Stimulated activated CD8-positive, alpha-beta memory T cell treated with anti-CD3 and anti-CD28 coated beads, Interleukin-7, amount 100 ng/mL, for 24 hours (primary cell): ENCODE data around the gene PRDM12.

Source experiments
- DNase-seq: peaks from one replicate; pipeline ENCODE4 v3.0.0-alpha.2; 2020; ENCODE audit warnings: low read depth

Gene PRDM12

DNA sequence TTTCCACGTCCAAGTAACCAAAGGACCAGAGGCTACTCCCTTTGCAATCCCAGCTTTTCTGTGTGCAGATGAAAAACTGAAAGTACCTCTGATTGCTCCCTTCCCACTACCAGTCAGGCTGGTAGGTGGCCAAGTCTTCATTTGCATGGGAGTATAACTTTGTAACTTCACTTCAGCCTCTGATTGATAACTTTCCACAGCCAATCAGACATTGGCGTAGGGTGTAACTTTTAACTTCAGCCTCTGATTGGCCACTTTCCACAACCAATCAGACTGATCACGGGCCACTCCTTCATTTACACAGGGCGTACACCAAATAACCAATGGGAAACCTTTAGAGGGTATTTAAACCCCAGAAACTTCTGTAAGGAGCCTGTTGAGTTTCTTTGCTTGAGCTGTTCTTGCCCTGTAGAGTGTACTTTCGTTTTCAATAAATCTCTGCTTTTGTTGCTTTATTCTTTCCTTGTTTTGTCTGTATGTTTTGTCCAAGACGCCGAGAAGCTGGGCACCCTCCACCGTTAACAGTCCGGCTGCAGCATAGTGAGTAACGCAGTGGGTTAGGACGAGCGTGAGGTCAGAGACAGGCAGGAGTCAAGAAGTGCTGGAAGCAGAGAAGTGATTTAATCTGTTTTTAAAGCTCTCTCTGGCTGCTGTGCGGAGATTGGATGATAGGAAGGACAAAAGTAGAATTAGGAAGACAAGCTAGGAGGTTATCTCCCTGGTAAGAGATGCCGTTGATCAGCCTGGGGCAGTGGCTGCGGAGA lies 25.7 kb downstream of the PRDM12 start:
- no peak for DNase-seq

DNA sequence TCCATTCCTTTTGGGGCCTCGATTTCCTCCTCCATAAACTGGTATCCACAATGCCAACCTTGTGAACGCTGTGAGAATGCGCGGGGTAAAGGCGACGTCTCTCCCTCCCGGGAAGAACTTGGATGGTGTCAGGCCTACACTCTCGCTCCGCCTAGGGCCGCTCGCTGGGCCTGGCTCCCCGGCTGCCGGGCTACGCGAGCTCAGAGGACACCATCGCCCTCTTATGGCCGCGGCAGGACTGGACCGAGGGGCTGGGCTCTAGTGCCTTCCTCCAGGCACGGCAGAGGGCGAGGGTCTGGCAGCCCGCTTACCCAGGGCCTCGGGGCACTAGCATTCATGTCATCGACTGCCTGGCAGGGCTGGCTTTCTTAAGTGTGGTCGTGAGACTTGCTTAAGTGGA lies 27.9 kb downstream of the PRDM12 start:
- no peak for DNase-seq

DNA sequence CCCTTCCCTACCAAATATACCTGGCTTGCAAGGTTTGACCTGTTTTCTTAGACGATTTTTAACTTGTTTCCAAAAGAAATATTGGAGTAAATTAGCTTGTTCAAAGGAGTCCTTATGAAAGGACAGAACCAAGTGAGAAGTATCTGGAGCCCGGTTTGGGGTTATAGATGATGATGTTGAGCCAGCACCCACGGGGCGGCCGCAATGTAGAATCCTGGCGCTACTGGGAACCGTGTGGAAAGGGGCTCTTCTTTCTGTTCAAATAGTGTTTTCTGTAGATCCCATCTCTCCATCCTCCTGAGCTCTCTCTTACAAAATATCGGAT lies 28.7 kb downstream of the PRDM12 start:
- no peak for DNase-seq

DNA sequence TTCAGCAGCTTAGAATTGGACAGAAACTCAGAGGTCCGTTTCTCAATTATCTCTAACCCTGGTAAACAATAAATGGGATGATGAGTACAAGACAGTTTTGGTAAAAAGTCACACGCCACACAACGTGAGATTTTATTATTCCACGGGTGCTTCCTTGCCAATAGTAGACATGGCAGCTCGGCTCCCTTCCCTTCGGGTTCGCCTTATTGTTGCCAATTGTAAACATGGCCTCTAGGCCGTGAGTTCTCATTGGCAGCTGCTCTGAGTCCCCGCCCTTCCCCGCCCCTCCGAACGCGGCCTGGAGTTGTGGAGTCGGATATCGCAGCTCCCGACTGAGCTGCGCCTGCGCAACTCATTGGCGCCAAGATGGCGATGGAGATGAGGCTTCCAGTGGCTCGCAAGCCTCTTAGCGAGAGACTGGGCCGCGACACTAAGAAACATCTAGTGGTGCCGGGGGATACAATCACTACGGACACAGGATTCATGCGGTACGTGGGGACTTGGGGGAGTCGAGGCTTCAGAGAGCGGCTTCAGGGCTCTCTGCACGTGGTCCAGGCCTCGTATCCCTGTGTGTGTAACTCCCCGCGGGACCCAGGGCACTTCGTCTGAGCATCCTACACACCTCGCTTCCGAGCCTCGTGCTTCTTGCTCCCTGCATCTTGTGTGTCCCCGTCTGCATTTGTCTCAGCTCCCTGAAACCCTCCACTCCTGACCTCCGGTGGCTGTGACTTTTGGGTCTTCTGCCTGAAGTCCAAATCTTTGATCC lies 29.2 kb downstream of the PRDM12 start, which contains the start of gene EXOSC2:
EXOSC2 (plus strand) TSS at position 355 of the 766 bp plus-strand sequence; CDS start at position 367, 12 bp downstream.
- peak; percentile 96 for DNase-seq

DNA sequence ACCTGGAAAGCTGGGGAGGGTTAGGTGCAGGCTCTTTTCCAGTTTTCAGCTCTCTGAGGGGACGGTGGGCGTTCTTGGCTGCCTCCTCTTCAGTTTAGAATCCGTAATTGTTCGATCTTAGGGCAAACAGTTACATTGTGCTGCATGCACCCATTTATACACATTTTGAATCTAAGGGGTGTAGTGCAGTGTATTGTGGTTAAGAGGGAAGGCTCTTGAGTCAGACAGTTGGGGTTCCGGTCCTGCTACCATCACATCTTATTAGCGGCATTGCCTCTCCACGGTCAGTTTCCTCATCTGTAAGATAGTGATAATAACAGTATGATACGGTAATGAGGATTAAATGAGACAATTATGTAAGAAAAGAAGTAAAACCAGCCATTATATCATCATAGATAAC lies 29.8 kb downstream of the PRDM12 start:
- DNase-seq = no peak

GRCh38 chr9:130696139-130696650 lies 31.8 kb downstream of the PRDM12 start:
- no peak for DNase-seq

GRCh38 chr9:130696996-130697395 lies 32.6 kb downstream of the PRDM12 start:
- DNase-seq = no peak

DNA sequence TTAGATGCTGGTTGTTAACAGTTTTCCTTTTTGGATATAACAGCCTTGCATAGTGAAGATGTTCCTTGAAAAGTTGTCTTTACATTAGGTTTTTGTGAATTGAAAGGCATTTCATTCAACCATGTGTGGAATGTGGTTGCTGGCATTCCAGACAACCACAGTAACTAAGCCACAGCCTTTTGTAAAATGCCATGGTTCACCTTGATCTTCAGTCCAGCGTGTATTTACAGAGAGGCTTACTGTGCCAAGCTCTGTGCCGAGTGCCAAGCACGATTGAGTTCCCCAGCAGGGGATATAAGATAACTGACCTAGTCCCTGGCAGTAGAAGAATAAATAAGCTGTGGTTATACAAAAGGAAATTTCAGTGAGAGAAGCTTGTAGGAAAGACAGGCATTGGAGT lies 34.1 kb downstream of the PRDM12 start:
- no peak for DNase-seq

DNA sequence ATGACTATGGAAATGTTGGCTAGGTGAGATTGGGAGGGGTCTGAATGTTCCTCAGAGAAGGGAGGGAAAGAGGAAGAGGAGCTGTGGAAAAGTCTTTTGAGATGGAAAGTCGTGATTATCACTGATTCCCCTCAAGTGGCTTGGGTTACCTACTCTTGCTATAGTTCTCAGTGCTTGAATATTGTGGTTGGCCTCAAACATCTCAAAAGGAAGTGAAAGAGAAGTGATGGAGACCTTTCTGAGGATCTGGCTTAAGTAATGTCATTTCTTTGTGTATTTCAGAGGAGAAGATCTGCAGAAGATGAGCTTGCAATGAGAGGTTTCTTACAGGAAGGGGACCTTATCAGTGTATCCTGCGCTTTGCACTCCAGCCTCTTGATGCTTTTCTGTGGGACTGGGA lies 34.7 kb downstream of the PRDM12 start:
- DNase-seq = no peak

DNA sequence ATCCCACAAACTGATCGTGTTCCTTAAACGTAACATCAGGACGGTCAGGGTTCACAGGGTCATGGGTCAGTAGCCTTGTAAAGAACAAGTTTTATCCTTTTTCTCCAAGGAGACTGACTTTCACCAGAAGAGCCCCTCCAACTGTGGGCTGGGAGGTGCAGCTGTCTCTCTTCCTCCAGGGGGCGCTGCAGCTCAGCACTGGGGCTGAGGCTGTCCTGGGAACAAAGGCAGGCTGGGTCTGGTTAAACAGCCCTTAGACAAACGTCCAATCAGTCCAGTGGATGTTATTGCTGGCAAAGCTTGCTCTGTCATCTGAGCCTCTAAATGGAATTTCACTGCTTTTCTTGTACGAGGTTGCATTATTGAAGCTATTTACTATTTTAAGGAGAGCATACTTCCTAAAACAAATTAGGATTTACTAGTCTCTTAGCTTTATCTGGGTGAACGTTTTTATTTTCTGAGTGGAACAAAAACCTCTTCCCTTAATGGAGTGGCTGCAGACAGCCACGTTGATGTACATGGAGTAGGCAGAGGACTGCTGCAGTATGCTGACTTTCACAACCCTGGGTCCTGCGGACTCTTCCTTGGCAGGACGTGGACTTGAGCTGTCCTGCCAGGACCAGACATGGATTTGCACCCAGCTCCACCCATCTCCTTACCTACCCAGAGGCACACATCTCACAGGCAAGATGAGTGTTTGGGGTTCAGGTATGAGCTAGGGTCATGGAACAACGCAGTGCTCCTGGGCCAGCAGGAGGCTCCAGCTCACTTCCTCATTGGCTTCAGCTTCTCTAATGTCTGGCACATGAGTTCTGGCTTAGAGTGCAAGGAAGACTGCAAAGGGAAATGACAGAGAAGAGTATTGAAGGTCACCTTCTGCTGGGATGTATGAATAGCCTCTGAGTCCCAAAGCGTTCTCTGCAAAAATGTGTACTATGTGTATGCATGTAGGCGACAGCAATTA lies 36.9 kb downstream of the PRDM12 start:
- peak; percentile 49 for DNase-seq

- no peak for DNase-seq
Measured at GRCh38 chr9:130703501-130703900, 39.1 kb downstream of the PRDM12 start.

DNA sequence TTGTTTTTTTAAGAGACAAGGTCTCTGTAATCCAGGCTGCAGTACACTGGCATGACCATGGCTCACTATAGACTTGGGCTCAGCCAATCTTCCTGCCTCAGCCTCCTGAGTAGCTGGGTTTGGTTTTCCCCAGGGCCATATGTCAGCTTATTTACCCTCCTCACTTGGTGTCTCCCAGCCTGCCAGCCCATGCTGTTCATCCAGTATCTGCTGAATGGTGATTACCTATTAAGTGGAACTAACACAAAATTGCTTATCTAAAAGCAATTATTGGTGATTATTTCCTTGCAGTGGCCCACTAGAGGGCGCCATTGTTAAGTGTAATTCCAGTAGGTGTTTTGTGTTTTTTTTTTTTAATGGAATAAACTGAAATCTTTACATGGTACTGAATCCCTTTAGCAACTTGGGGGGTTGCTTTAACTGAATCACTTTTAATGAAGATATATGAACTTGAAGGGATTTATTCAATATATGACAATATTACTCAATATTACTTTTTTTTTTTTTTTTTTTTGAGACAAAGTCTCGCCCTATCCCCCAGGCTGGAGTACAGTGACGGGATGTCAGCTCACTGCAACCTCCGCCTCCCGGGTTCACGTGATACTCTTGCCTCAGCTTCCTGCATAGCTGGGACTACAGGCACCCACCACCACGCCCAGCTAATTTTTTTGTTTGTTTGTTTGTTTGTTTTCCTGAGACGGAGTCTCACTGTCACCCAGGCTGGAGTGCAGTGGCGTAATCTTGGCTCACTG lies 43.0 kb downstream of the PRDM12 start:
- peak; percentile 52 for DNase-seq

DNA sequence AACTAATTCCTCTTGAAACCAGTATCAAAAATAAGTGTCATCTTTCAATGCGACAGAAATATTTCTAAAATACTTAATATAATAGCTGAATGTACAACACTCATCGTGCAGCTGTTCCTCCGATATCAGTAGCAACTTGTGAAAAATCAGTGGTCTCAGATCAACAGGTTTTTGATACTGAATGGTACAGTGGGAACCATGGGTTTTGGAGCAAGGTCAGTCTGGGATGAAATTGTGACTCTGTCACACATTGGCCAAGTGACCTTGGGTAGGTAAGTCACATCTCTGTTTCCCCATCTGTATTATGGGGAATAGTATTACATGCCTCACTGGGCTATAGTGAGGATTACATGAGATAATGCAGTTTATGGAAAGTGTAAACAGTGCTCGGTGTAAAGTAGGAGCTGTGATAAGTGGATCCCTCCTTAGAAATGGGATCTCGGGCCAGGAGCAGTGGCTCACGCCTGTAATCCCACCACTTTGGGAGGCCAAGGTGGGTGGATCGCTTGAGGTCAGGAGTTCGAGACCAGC lies 46.5 kb downstream of the PRDM12 start:
- no peak for DNase-seq

DNA sequence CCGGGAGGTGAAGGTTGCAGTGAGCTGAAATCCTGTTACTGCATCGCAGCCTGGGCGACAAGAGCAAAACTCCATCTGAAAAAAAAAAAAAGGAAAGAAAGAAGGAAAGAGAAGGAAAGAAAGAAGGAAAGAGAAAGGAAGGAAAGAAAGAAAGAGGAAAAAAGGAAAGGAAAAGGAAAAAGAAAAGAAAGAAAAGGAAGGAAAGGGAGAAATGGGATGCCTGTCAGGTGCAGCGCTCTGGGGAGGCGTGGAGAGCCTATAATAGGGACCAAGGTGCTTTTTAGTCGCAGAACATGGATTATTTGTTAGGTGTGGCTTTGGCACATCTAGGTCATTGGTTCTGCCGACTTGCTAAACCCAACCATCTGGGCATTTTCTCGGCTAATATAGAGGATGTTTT lies 47.1 kb downstream of the PRDM12 start:
- DNase-seq = no peak

- peak; percentile 89 for DNase-seq
Measured at GRCh38 chr9:130712564-130713285, 48.3 kb downstream of the PRDM12 start.

DNA sequence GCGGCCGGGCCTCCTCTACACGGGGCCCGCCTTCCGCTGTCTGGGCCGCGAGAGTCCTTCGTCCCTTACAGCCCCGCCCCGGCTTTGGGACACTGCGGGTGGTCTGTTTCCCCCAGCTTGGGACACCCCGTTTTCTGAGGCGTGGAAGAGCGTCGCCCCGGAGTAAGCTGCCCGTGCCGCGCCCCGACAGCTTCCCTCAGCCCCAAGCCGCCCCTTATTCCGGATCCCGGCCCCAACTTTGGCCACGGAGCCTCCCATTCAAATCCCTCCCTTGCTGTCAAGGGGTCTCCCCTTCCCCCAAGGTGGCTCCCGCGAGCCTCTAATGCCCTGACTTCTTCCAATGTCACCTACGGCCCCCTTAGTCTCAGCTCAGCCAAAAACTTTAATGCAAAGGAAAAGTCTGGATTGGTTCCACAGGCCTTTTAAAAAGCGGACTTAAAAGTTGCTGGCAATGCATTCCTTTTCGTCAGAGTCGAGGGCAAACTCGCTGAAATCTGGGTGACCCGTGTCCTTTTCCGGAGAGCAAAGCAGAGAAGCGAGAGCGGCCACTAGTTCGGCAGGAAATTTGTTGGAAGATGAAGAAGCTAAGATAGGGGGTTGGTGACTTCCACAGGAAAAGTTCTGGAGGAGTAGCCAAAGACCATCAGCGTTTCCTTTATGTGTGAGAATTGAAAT lies 49.0 kb downstream of the PRDM12 start:
- DNase-seq = no peak

DNA sequence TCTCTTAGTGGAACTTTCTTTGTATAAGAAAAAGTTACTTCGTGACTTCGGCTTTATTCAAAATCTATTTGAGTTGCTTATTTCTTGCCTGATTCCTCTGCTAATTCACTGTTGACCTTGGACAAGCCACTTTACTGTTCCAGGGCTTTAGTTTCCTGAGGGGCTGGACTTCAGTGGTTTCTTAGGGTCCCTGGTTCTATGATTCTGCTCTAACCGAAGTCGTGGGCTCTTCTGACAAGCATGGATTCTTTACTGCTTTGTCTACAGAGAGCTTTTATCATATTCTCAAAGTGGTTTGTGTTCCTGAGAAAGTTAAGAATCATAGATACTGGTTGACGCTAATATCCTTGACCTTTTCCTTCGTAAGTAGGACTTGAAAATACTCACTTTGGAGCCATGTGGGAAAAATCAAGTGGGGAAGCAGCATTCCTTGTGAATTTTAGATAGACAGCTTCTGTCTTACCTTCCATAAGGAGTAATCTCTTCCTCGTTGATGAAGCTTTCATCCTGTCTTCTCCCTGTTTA lies 50.3 kb downstream of the PRDM12 start:
- DNase-seq = no peak

DNA sequence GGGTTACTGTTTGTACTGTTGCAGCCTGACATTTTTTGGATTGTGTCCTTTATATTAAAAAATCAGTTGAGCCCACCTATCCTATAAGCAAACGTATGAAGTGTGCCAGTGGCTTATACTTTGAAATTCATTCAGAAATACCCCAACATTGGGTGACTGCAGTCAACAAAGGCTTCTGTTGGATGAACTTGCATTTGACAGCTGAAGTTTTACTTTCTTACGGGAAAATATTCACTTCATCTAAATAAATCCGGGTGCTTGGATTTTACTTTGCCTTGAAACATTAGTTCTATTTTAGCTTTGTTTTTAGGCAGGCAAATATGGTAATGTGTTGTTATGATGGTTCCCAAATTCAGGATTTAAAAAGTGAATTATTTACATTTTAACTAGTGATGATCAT lies 50.9 kb downstream of the PRDM12 start:
- no peak for DNase-seq

GRCh38 chr9:130718562-130718961 lies 54.2 kb downstream of the PRDM12 start:
- DNase-seq = no peak

DNA sequence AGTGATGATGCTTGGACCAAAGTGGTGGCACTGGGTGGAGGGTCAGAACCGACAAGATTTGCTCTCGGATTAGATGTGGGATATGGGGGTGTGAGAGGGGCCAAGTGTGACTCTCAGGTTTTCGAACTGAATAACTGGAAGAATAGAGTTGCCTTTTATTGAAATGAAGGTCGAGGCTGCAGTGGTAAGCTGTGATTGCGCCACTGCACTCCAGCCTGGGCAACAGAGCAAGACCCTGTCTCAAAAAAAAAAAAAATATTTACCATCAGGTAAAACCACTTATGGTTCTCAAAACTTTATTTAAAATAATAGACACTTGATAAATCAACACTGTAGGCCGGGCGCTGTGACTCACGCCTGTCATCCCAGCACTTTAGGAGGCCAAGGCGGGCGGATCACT lies 56.4 kb downstream of the PRDM12 start:
- no peak for DNase-seq
